HEK293 (cell line): ENCODE measurements around the gene LCN1.

Experiments used
- CTCF ChIA-PET: fragments of 350-600 bp; formaldehyde crosslinking; extraction: SDS; loops from one replicate; lab custom pipeline; 2021; ENCODE audit warnings: antibody characterized with exemption; lab: Yijun Ruan, JAX
- POLR2A ChIA-PET: fragments of 300-600 bp; formaldehyde crosslinking; extraction: SDS; loops from one replicate; lab custom pipeline; 2020; ENCODE audit warnings: antibody characterized with exemption, inconsistent platforms; lab: Yijun Ruan, JAX
- H3K27ac ChIP-seq: fragments of 200-500 bp; sonication (Bioruptor generic); 2 replicates; pipeline ENCODE4 v1.5.1; 2014; ENCODE audit warnings: low read depth, low read length, control low read depth, inconsistent platforms; ENCODE audit errors: extremely low read depth
- H3K36me3 ChIP-seq, 2 experiments: fragments of 200-500 bp in 1 of 2; sonication (Bioruptor generic) in 1 of 2; 1 replicate in 1 of 2; 2 replicates in 1 of 2; pipeline ENCODE4 v1.5.1; 2014 to 2017; ENCODE audit warnings: inconsistent platforms in 2 of 2, low read length in 2 of 2; ENCODE audit not compliant: control insufficient read depth in 2 of 2, insufficient read depth in 1 of 2
- H3K4me1 ChIP-seq: fragments of 200-500 bp; sonication (Bioruptor generic); 2 replicates; pipeline ENCODE4 v1.5.1; 2014; ENCODE audit warnings: mild to moderate bottlenecking, low read length, inconsistent platforms; ENCODE audit not compliant: control insufficient read depth, insufficient read depth
- H3K4me3 ChIP-seq: 2 replicates; pipeline ENCODE4 v1.5.1; 2011; ENCODE audit warnings: low read depth, mild to moderate bottlenecking, control low read depth, low read length, moderate library complexity
- H3K9me3 ChIP-seq: fragments of 200-500 bp; sonication (Bioruptor generic); 2 replicates; pipeline ENCODE4 v1.5.1; 2014; ENCODE audit warnings: low read depth, low read length, inconsistent platforms; ENCODE audit not compliant: control insufficient read depth, insufficient read depth
- EGR2 ChIP-seq: fragments of 450-650 bp; formaldehyde crosslinking; IDR thresholded peaks from 2 replicates; pipeline ENCODE4 v1.5.1; 2016; ENCODE audit warnings: low read depth, missing biosample characterization, missing genetic modification characterization
- FEZF1 ChIP-seq: fragments of 450-650 bp; formaldehyde crosslinking; IDR thresholded peaks from 2 replicates; pipeline ENCODE4 v1.5.1; 2016; ENCODE audit warnings: missing biosample characterization, missing genetic modification characterization
- GFI1B ChIP-seq: fragments of 450-650 bp; formaldehyde crosslinking; IDR thresholded peaks from 2 replicates; pipeline ENCODE4 v1.5.1; 2016; ENCODE audit warnings: missing biosample characterization, missing genetic modification characterization
- GLIS1 ChIP-seq: fragments of 450-650 bp; formaldehyde crosslinking; IDR thresholded peaks from 2 replicates; pipeline ENCODE4 v1.5.1; 2016; ENCODE audit warnings: missing biosample characterization, missing genetic modification characterization
- HOXD13 ChIP-seq: sonication (generic); formaldehyde crosslinking; IDR thresholded peaks from 2 replicates; pipeline ENCODE4 v1.8.0; 2022; ENCODE audit warnings: missing genetic modification reagents, borderline replicate concordance
- KLF8 ChIP-seq: fragments of 450-650 bp; formaldehyde crosslinking; IDR thresholded peaks from 2 replicates; pipeline ENCODE4 v1.5.1; 2016; ENCODE audit warnings: missing biosample characterization, missing genetic modification characterization
- OVOL3 ChIP-seq: fragments of 450-650 bp; formaldehyde crosslinking; IDR thresholded peaks from 2 replicates; pipeline ENCODE4 v1.5.1; 2016; ENCODE audit warnings: missing biosample characterization, missing genetic modification characterization
- REPIN1 ChIP-seq: fragments of 450-650 bp; formaldehyde crosslinking; IDR thresholded peaks from 2 replicates; pipeline ENCODE4 v1.5.1; 2017; ENCODE audit warnings: missing biosample characterization, missing genetic modification characterization, low read depth
- SP2 ChIP-seq: fragments of 450-650 bp; formaldehyde crosslinking; IDR thresholded peaks from 2 replicates; pipeline ENCODE4 v1.5.1; 2016; ENCODE audit warnings: missing biosample characterization, missing genetic modification characterization
- YY1 ChIP-seq: fragments of 450-650 bp; formaldehyde crosslinking; IDR thresholded peaks from 2 replicates; pipeline ENCODE4 v1.5.1; 2018; ENCODE audit warnings: missing biosample characterization, missing genetic modification characterization
- YY2 ChIP-seq: fragments of 450-650 bp; formaldehyde crosslinking; IDR thresholded peaks from 2 replicates; pipeline ENCODE4 v1.5.1; 2016; ENCODE audit warnings: missing biosample characterization, missing genetic modification characterization
- ZBTB21 ChIP-seq: fragments of 450-650 bp; formaldehyde crosslinking; IDR thresholded peaks from 2 replicates; pipeline ENCODE4 v1.5.1; 2017; ENCODE audit warnings: missing biosample characterization, missing genetic modification characterization
- ZBTB8A ChIP-seq: fragments of 450-650 bp; formaldehyde crosslinking; IDR thresholded peaks from 2 replicates; pipeline ENCODE4 v1.5.1; 2016; ENCODE audit warnings: missing biosample characterization, missing genetic modification characterization
- ZFHX2 ChIP-seq: fragments of 450-650 bp; formaldehyde crosslinking; conservative IDR thresholded peaks from 2 replicates; pipeline ENCODE4 v1.5.1; 2016; ENCODE audit warnings: missing biosample characterization, missing genetic modification characterization
- ZNF10 ChIP-seq: fragments of 450-650 bp; formaldehyde crosslinking; IDR thresholded peaks from 2 replicates; pipeline ENCODE4 v1.5.1; 2017; ENCODE audit warnings: missing biosample characterization, missing genetic modification characterization
- ZNF133 ChIP-seq: fragments of 450-650 bp; formaldehyde crosslinking; IDR thresholded peaks from 2 replicates; pipeline ENCODE4 v1.5.1; 2016; ENCODE audit warnings: missing biosample characterization, missing genetic modification characterization
- ZNF169 ChIP-seq: fragments of 450-650 bp; formaldehyde crosslinking; IDR thresholded peaks from 2 replicates; pipeline ENCODE4 v1.5.1; 2016; ENCODE audit warnings: missing biosample characterization, missing genetic modification characterization
- ZNF266 ChIP-seq: fragments of 450-650 bp; formaldehyde crosslinking; IDR thresholded peaks from 2 replicates; pipeline ENCODE4 v1.5.1; 2016; ENCODE audit warnings: missing biosample characterization, missing genetic modification characterization, low read depth
- ZNF404 ChIP-seq: fragments of 450-650 bp; formaldehyde crosslinking; IDR thresholded peaks from 2 replicates; pipeline ENCODE4 v1.5.1; 2017; ENCODE audit warnings: missing biosample characterization, missing genetic modification characterization
- ZNF561 ChIP-seq: fragments of 450-650 bp; IDR thresholded peaks from 2 replicates; pipeline ENCODE4 v1.5.1; 2018; ENCODE audit warnings: missing biosample characterization, missing genetic modification characterization, borderline replicate concordance
- ZNF596 ChIP-seq: fragments of 450-650 bp; IDR thresholded peaks from 2 replicates; pipeline ENCODE4 v1.5.0; 2018; ENCODE audit warnings: missing biosample characterization, mild to moderate bottlenecking, missing genetic modification characterization, moderate library complexity
- ZNF610 ChIP-seq: fragments of 450-650 bp; formaldehyde crosslinking; IDR thresholded peaks from 2 replicates; pipeline ENCODE4 v1.5.1; 2016; ENCODE audit warnings: missing biosample characterization, missing genetic modification characterization, borderline replicate concordance
- ZNF660 ChIP-seq: fragments of 450-650 bp; IDR thresholded peaks from 2 replicates; pipeline ENCODE4 v1.5.1; 2018; ENCODE audit warnings: missing biosample characterization, mild to moderate bottlenecking, missing genetic modification characterization
- ZNF830 ChIP-seq: fragments of 450-650 bp; IDR thresholded peaks from 2 replicates; pipeline ENCODE4 v1.5.0; 2018; ENCODE audit warnings: missing biosample characterization, missing genetic modification characterization, low read depth, mild to moderate bottlenecking, moderate library complexity
- TF ChIP-seq, protein P1 (sequence below): fragments of 450-650 bp; formaldehyde crosslinking; IDR thresholded peaks from 2 replicates; pipeline ENCODE4 v1.5.1; 2016; ENCODE audit warnings: missing biosample characterization, missing genetic modification characterization
- TF ChIP-seq, protein P2 (sequence below): fragments of 450-650 bp; formaldehyde crosslinking; IDR thresholded peaks from 2 replicates; pipeline ENCODE4 v1.5.1; 2016; ENCODE audit warnings: missing biosample characterization, missing genetic modification characterization
- TF ChIP-seq, protein P3 (sequence below): fragments of 450-650 bp; formaldehyde crosslinking; IDR thresholded peaks from 2 replicates; pipeline ENCODE4 v1.5.1; 2016; ENCODE audit warnings: missing biosample characterization, missing genetic modification characterization
- TF ChIP-seq, protein P4 (sequence below): fragments of 450-650 bp; formaldehyde crosslinking; IDR thresholded peaks from 2 replicates; pipeline ENCODE4 v1.5.1; 2017; ENCODE audit warnings: missing biosample characterization, missing genetic modification characterization

The LCN1 gene

DNA sequence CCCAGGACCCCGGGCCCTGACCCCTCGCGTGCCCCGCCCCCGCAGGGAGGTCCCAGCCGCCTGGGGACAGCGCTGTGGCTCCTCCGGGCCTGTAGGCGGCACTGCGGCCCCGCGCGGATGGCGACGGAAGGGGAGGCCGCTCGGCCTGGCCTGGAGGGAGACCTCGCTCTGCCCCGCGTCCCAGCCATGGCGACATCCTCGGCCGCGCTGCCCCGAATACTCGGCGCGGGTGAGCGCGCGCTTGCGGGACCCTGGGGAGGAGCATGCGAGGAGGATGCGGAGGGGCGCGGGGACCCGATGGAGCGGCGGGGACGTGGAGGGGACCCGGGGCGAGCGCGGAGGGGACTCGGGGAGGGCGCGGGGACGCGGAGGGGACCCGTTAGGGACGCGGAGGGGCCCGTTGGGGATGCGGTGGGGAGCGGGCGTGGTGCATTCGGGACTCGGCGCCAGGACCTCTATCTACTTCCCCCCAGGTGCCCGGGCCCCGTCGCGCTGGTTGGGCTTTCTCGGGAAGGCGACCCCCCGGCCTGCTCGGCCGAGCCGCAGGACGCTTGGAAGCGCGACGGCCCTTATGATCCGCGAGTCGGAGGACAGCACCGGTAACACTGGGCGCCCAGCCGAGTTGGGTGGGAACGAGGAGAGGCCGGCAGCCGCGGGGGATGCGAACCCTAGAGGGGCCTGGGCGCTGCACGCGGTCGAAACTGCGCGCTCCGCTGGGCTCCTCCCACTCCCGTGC, 20.5 kb upstream of the LCN1 start, which contains the start of gene MRPS2 (continued):
- 0 out of 2 replicates have a peak, but pooled peaks have one; percentile 49 for TF ChIP-seq ZNF610 (tag by site-specific recombination)
- peak; percentile 86 for TF ChIP-seq KLF8
- TF ChIP-seq GLIS1 (tag by site-specific recombination), result peak; percentile 41; the same call in 1 of the 2 replicates
- peak; percentile 79 for TF ChIP-seq OVOL3 (tag by site-specific recombination)
- TF ChIP-seq YY1 (tag by site-specific recombination), result peak; percentile 91
- TF ChIP-seq, protein P1, sequence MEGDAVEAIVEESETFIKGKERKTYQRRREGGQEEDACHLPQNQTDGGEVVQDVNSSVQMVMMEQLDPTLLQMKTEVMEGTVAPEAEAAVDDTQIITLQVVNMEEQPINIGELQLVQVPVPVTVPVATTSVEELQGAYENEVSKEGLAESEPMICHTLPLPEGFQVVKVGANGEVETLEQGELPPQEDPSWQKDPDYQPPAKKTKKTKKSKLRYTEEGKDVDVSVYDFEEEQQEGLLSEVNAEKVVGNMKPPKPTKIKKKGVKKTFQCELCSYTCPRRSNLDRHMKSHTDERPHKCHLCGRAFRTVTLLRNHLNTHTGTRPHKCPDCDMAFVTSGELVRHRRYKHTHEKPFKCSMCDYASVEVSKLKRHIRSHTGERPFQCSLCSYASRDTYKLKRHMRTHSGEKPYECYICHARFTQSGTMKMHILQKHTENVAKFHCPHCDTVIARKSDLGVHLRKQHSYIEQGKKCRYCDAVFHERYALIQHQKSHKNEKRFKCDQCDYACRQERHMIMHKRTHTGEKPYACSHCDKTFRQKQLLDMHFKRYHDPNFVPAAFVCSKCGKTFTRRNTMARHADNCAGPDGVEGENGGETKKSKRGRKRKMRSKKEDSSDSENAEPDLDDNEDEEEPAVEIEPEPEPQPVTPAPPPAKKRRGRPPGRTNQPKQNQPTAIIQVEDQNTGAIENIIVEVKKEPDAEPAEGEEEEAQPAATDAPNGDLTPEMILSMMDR (tag by site-specific recombination), result peak; percentile 96
- TF ChIP-seq ZNF266 (tag by site-specific recombination), result 0 out of 2 replicates have a peak, but pooled peaks have one; percentile 12
- TF ChIP-seq, protein P2, sequence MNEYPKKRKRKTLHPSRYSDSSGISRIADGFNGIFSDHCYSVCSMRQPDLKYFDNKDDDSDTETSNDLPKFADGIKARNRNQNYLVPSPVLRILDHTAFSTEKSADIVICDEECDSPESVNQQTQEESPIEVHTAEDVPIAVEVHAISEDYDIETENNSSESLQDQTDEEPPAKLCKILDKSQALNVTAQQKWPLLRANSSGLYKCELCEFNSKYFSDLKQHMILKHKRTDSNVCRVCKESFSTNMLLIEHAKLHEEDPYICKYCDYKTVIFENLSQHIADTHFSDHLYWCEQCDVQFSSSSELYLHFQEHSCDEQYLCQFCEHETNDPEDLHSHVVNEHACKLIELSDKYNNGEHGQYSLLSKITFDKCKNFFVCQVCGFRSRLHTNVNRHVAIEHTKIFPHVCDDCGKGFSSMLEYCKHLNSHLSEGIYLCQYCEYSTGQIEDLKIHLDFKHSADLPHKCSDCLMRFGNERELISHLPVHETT, result 0 out of 2 replicates have a peak, but pooled peaks have one; percentile 36
- TF ChIP-seq ZNF561 (tag by site-specific recombination), result peak; percentile 87
- TF ChIP-seq ZNF596 (tag by site-specific recombination), result peak; percentile 57; the same call in 1 of the 2 replicates
- no peak for TF ChIP-seq ZNF133 (tag by site-specific recombination)
- peak; percentile 86 for TF ChIP-seq ZFHX2 (tag by site-specific recombination)
- TF ChIP-seq SP2, result peak; percentile 72
- TF ChIP-seq GFI1B (tag by site-specific recombination), result 0 out of 2 replicates have a peak, but pooled peaks have one; percentile 43
- peak; percentile 71; the same call in 1 of the 2 replicates for TF ChIP-seq ZNF660 (tag by site-specific recombination)
- TF ChIP-seq EGR2 (tag by site-specific recombination), result peak; percentile 70
- peak; percentile 9; the same call in 1 of the 2 replicates for TF ChIP-seq ZBTB21 (tag by site-specific recombination)
- TF ChIP-seq, protein P3, sequence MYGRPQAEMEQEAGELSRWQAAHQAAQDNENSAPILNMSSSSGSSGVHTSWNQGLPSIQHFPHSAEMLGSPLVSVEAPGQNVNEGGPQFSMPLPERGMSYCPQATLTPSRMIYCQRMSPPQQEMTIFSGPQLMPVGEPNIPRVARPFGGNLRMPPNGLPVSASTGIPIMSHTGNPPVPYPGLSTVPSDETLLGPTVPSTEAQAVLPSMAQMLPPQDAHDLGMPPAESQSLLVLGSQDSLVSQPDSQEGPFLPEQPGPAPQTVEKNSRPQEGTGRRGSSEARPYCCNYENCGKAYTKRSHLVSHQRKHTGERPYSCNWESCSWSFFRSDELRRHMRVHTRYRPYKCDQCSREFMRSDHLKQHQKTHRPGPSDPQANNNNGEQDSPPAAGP (tag by site-specific recombination), result peak; percentile 69; the same call in 1 of the 2 replicates
- 0 out of 2 replicates have a peak, but pooled peaks have one; percentile 7 for TF ChIP-seq FEZF1 (tag by site-specific recombination)

DNA sequence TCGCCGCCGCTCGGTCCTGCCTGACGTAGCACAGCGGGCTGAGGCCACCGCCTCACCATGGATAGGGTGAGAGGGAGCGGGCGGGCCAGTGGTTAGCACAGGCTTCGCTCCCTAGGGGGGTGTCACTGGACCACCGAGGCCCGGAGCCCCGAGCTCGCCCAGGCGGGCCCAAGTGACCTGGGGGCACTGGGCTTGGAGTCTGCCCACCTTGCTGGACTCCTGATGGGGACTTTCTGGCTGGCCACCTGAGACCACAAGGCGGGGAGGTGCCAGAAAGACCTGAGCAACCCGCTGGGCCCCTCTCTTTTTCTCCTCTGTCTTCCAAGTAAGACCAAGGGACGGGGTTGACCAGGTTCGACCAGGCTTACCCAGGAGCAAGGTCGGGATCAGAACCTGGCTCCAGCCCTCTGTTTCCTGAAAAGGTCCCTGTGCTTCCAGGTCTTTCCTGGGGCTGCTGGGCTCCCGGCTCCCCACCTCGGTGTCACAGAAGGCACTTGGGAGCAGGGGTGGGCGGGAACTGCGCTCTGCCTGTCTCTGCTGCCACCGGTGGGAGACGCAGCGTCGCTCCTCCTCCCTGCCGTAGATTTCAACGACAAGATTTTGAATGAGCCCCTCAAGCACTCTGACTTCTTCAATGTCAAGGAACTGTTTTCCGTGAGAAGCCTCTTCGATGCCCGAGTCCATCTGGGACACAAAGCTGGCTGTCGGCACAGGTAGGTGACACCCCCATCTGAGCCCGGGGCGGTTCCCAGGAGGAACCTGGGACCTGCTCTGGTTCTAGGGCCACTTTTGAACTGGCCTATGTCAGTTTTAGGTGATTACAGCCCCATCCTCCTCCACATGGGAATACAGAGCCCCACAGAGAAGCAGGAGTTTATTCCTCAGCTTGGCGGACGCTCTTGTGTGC, 19.7 kb upstream of the LCN1 start:
- peak overlapping the region; percentile 89; the same call in 1 of the 2 replicates for H3K27ac ChIP-seq
- CTCF ChIA-PET, result no interaction called here
- H3K4me1 ChIP-seq, result peaks cover 3% of the 10 kb centered on the region; the same call in 1 of the 2 replicates
- H3K36me3 ChIP-seq, result peaks cover 0 to 38% of the 10 kb centered on the region in 2 experiments; a peak in 2 of 3 replicates
- POLR2A ChIA-PET, result no interaction called here
- H3K9me3 ChIP-seq, result no peaks in the 10 kb centered on the region
- H3K4me3 ChIP-seq, result peak overlapping the region; percentile 87
- no peak for TF ChIP-seq ZNF404
- TF ChIP-seq YY2 (tag by site-specific recombination), result no peak
- TF ChIP-seq REPIN1, result no peak
- TF ChIP-seq SP2, result 0 out of 2 replicates have a peak, but pooled peaks have one; percentile 8
- TF ChIP-seq ZNF10 (tag by site-specific recombination), result no peak
- TF ChIP-seq, protein P4, sequence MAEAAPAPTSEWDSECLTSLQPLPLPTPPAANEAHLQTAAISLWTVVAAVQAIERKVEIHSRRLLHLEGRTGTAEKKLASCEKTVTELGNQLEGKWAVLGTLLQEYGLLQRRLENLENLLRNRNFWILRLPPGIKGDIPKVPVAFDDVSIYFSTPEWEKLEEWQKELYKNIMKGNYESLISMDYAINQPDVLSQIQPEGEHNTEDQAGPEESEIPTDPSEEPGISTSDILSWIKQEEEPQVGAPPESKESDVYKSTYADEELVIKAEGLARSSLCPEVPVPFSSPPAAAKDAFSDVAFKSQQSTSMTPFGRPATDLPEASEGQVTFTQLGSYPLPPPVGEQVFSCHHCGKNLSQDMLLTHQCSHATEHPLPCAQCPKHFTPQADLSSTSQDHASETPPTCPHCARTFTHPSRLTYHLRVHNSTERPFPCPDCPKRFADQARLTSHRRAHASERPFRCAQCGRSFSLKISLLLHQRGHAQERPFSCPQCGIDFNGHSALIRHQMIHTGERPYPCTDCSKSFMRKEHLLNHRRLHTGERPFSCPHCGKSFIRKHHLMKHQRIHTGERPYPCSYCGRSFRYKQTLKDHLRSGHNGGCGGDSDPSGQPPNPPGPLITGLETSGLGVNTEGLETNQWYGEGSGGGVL (tag by site-specific recombination), result no peak
- no peak for TF ChIP-seq HOXD13 (CRISPR knock-in tag)
- no peak for TF ChIP-seq ZNF169 (tag by site-specific recombination)
- TF ChIP-seq ZNF830 (tag by site-specific recombination), result no peak
- 0 out of 2 replicates have a peak, but pooled peaks have one; percentile 1 for TF ChIP-seq ZBTB8A (tag by site-specific recombination)
